Gastrocnemius medialis (tissue), 4 donors: ENCODE results near the gene ARID5B. TPM values are rescaled to one million over a fixed set of nuclear protein-coding genes. Genes with fewer than 3 reads are reported as not detected.

Experiments
- ATAC-seq, 2 donors: fragments of 150-250 bp; one replicate each; pipeline ENCODE4 v1.9.1; 2016
- DNase-seq, 2 donors: peaks; one replicate each; pipeline ENCODE4 v3.0.0-alpha.2; 2019
- H3K27ac ChIP-seq, 4 donors: fragments of 200-600 bp; sonication (generic); 1 replicate in 1 of 4; 2 replicates in 3 of 4; pipeline ENCODE4 v1.5.1; 2016 to 2018; ENCODE audit warnings: mild to moderate bottlenecking in 2 of 4, moderate library complexity in 1 of 4
- H3K27me3 ChIP-seq, 3 donors: fragments of 200-600 bp; sonication (generic) in 2 of 3; 1 replicate in 1 of 3; 2 replicates in 2 of 3; pipeline versions ENCODE4 v1.5.1 to v1.6.0; 2016 to 2019; ENCODE audit warnings: mild to moderate bottlenecking in 1 of 3, moderate library complexity in 1 of 3
- H3K36me3 ChIP-seq, 2 donors: fragments of 200-600 bp; sonication (generic) in 1 of 2; one replicate each; pipeline ENCODE4 v1.5.1; 2017 to 2018
- H3K4me1 ChIP-seq, 2 donors: fragments of 200-600 bp; sonication (generic) in 1 of 2; one replicate each; pipeline ENCODE4 v1.5.1; 2016 to 2017; ENCODE audit warnings: mild to moderate bottlenecking in 2 of 2
- H3K4me3 ChIP-seq, 4 donors: fragments of 200-600 bp; sonication (generic) in 3 of 4; 1 replicate in 1 of 4; 2 replicates in 3 of 4; pipeline ENCODE4 v1.5.1; 2016 to 2019; ENCODE audit warnings: mild to moderate bottlenecking in 2 of 4
- H3K9me3 ChIP-seq, 3 donors: fragments of 200-600 bp; sonication (generic) in 2 of 3; 1 replicate in 1 of 3; 2 replicates in 2 of 3; pipeline ENCODE4 v1.5.1; 2016 to 2019
- POLR2A ChIP-seq, 2 donors: fragments of 450-650 bp; IDR thresholded peaks; one replicate each; pipeline ENCODE4 v1.6.1; 2017; ENCODE audit warnings: antibody characterized with exemption in 2 of 2, mild to moderate bottlenecking in 2 of 2, moderate library complexity in 2 of 2
- in situ Hi-C, 4 donors: fragments of 200-750 bp; cut with MboI; loops; one replicate each; pipeline versions ENCODE4 v1.15.0 to v1.8.0; 2017; ENCODE audit warnings: low sequenced_read_pairs in 4 of 4
- intact Hi-C: fragments of 100-400 bp; cut with DNase I; formaldehyde crosslinking; loops from one replicate; pipeline ENCODE4 v1.15.1; 2023; ENCODE audit warnings: low total_unique reads
- total RNA-seq, 4 donors: library from RNA; depleted of rRNA; stranded (reverse); fragments of >200 nt; gene quantifications; one replicate each; pipeline versions ENCODE4 v1.1.0 to v1.2.3, GENCODE V29; 2016
- TF ChIP-seq, protein P1 (sequence below), 5 experiments: fragments of 450-650 bp in 3 of 5; fragments of 200-600 bp in 2 of 5; sonication (generic) in 2 of 5; IDR thresholded peaks in 4 of 5; conservative IDR thresholded peaks in 1 of 5; 1 replicate in 4 of 5; 2 replicates in 1 of 5; pipeline ENCODE4 v1.5.1; 2016 to 2019; ENCODE audit warnings: antibody characterized with exemption in 5 of 5, mild to moderate bottlenecking in 3 of 5, moderate library complexity in 3 of 5

ARID5B gene
- total RNA-seq, 4 donors from 2014 or later: 156 to 512 (median 263) TPM

DNA sequence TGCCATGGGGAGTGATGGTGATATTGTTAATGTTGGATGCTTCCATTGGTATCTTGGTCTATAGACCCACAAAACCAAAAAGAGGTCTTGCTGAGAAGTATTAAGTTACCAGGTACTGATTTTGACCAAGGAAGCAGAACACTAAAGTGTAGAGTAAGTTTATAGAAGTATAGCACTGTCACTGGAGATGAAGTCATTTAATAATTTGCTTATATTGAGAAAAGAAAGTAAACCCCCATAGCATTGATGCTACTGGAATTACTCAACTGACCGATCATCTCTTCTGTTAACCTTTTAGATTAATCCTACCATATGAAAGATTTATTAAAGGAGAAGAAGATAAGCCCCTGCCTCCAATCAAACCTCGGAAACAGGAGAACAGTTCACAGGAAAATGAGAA is 183.9 kb downstream of the ARID5B start:
- ATAC-seq (no peak), DNase-seq (no peak)
- peak overlapping the region; percentile 95 to 99 (median 96) for H3K27ac ChIP-seq
- peaks cover 5 to 57% of the 10 kb centered on the region in 2 donors for H3K36me3 ChIP-seq
- H3K4me3 ChIP-seq: no peak overlapping the region
- intact Hi-C loops (no loop called here), in situ Hi-C loops (loop anchor here in 1 of 4 donors (25.0 kb wide), 1 partner anchor 1177 kb away; no protein-coding TSS in a partner anchor)
- no peaks in the 10 kb centered on the region for H3K27me3 ChIP-seq
- TF ChIP-seq, protein P1, sequence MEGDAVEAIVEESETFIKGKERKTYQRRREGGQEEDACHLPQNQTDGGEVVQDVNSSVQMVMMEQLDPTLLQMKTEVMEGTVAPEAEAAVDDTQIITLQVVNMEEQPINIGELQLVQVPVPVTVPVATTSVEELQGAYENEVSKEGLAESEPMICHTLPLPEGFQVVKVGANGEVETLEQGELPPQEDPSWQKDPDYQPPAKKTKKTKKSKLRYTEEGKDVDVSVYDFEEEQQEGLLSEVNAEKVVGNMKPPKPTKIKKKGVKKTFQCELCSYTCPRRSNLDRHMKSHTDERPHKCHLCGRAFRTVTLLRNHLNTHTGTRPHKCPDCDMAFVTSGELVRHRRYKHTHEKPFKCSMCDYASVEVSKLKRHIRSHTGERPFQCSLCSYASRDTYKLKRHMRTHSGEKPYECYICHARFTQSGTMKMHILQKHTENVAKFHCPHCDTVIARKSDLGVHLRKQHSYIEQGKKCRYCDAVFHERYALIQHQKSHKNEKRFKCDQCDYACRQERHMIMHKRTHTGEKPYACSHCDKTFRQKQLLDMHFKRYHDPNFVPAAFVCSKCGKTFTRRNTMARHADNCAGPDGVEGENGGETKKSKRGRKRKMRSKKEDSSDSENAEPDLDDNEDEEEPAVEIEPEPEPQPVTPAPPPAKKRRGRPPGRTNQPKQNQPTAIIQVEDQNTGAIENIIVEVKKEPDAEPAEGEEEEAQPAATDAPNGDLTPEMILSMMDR (IDR thresholded peaks at IDR 0.05 in 4 of 5, conservative IDR thresholded peaks at IDR 0.05 in 1 of 5): no peak
- no peak for TF ChIP-seq POLR2A (IDR thresholded peaks at IDR 0.05)
- no peaks in the 10 kb centered on the region for H3K9me3 ChIP-seq
- H3K4me1 ChIP-seq: peaks cover 44 to 45% of the 10 kb centered on the region in 2 donors

DNA sequence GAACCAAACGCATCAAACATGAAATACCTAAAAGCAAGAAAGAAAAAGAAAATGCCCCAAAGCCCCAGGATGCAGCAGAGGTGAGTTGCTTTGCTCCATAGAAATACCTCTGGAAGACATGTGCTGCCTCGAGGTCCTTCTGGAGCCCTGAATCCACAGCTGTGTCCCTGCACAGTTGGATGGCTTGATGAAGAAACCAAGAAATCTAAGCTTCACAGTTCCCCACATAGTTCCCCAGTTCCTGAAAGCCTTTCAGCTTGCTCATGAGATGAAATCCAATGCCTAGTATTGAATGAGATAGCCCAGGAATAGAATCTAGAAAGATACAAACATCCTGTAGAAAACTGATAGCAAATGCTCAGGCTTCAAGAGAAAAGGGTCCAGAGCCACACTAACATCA is 184.3 kb downstream of the ARID5B start:
- Histone ChIP-seq H3K4me3 (no peak overlapping the region), H3K4me1 (peaks cover 41 to 44% of the 10 kb centered on the region in 2 donors), H3K27me3 (no peaks in the 10 kb centered on the region), H3K9me3 (no peaks in the 10 kb centered on the region), H3K27ac (peak overlapping the region; percentile 95 to 99 (median 96)), H3K36me3 (peaks cover 5 to 61% of the 10 kb centered on the region in 2 donors)
- TF ChIP-seq POLR2A (IDR thresholded peaks at IDR 0.05): no peak
- TF ChIP-seq, protein P1 (IDR thresholded peaks at IDR 0.05 in 4 of 5, conservative IDR thresholded peaks at IDR 0.05 in 1 of 5): no peak
- ATAC-seq (no peak), DNase-seq (no peak)
- intact Hi-C loops (no loop called here), in situ Hi-C loops (loop anchor here in 1 of 4 donors (25.0 kb wide), 1 partner anchor 1176 kb away; no protein-coding TSS in a partner anchor)

DNA sequence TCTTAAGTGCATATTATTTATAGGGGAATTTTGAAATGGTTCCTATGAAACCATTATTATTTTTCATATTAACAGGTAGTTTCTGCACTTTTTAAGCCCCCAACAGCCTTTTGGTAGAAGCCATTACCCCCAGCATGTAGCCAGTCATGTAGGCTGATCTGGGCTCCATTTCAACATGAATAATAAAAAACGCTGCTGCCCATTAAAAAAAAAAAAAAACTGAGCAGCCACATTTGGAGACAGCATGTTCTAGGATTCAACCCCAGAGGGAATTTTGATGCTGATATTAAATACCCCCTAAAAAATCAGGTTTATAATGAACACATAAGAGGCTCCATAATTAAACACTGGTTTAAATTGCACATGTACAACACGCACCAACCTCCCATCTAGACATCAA is 185.8 kb downstream of the ARID5B start:
- Histone ChIP-seq H3K27ac (peak overlapping the region; percentile 16 to 34 (median 25)), H3K4me3 (no peak overlapping the region), H3K9me3 (no peaks in the 10 kb centered on the region), H3K27me3 (no peaks in the 10 kb centered on the region), H3K4me1 (peaks cover 32 to 44% of the 10 kb centered on the region in 2 donors), H3K36me3 (peaks cover 5 to 76% of the 10 kb centered on the region in 2 donors)
- no peak for TF ChIP-seq POLR2A (IDR thresholded peaks at IDR 0.05)
- TF ChIP-seq, protein P1 (IDR thresholded peaks at IDR 0.05 in 4 of 5, conservative IDR thresholded peaks at IDR 0.05 in 1 of 5): no peak
- in situ Hi-C loops: loop anchor here in 1 of 4 donors (25.0 kb wide), 1 partner anchor 1175 kb away; no protein-coding TSS in a partner anchor
- no peak for ATAC-seq
- DNase-seq: no peak
- intact Hi-C loops: no loop called here

DNA sequence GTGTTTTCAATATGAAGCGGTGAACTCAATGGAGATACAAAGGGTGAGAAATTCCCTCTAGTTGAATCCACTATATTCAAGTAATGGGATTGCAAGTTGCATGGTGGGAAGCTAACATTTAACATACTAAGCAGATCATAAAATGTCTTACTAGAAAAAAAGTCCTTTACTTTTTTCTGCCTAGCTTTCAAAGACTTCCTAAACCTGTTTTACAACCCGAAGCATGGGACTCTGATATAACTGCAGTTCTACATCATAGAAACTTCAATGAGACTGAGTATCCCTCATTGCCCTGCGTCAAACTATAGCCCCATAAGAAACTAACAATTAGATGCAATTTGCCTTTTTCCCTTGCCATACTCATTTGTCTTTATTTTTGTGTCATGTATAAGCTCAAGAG is 187.3 kb downstream of the ARID5B start:
- H3K4me1 ChIP-seq: peaks cover 25 to 41% of the 10 kb centered on the region in 2 donors
- TF ChIP-seq POLR2A (IDR thresholded peaks at IDR 0.05): no peak
- TF ChIP-seq, protein P1 (IDR thresholded peaks at IDR 0.05 in 4 of 5, conservative IDR thresholded peaks at IDR 0.05 in 1 of 5): no peak
- intact Hi-C loops: no loop called here
- ATAC-seq (no peak), DNase-seq (no peak)
- H3K9me3 ChIP-seq: no peaks in the 10 kb centered on the region
- H3K4me3 ChIP-seq: no peak overlapping the region
- in situ Hi-C loops: loop anchor here in 1 of 4 donors (25.0 kb wide), 1 partner anchor 1174 kb away; no protein-coding TSS in a partner anchor
- peaks cover 5 to 89% of the 10 kb centered on the region in 2 donors for H3K36me3 ChIP-seq
- no peaks in the 10 kb centered on the region for H3K27me3 ChIP-seq
- H3K27ac ChIP-seq: peak overlapping the region in 2 of 4 donors; percentile 8 to 13
